SK-N-SH (cell line): Measurements from ENCODE around the gene MCRIP2. TPM values are rescaled to one million over a fixed set of nuclear protein-coding genes. Genes with fewer than 3 reads are reported as not detected.

Experiments used
- CTCF ChIA-PET: fragments of 300-600, 350-600 bp; formaldehyde crosslinking; extraction: SDS; loops from one replicate; lab custom pipeline; 2021; lab: Yijun Ruan, JAX
- POLR2A ChIA-PET: fragments of 350-600 bp; sonication (Branson Sonifier 250); formaldehyde crosslinking; extraction: SDS; loops from one replicate; lab custom pipeline; 2020; ENCODE audit warnings: antibody characterized with exemption, inconsistent platforms; lab: Yijun Ruan, JAX
- DNase-seq: peaks from one replicate; pipeline ENCODE4 v3.0.0; 2012
- H2AFZ ChIP-seq: fragments of 200-600 bp; sonication (generic); 2 replicates; pipeline ENCODE4 v1.8.1; 2016; ENCODE audit warnings: antibody characterized with exemption, mild to moderate bottlenecking, low read depth
- H3F3A ChIP-seq: fragments of 200-600 bp; sonication (generic); replicated peaks from 2 replicates; pipeline ENCODE3; 2016; ENCODE audit warnings: antibody characterized with exemption, mild to moderate bottlenecking; ENCODE audit not compliant: insufficient read depth
- H3K27ac ChIP-seq, 2 experiments: fragments of 200-500 bp in 1 of 2; fragments of 200-600 bp in 1 of 2; sonication (Bioruptor generic) in 1 of 2; sonication (generic), shearing (Covaris generic) in 1 of 2; 2 replicates each; pipeline versions ENCODE4 v1.5.1 to v1.6.1; 2014 to 2016; ENCODE audit warnings: low read depth in 2 of 2, inconsistent platforms in 1 of 2, low read length in 1 of 2, mild to moderate bottlenecking in 1 of 2, mixed read lengths in 1 of 2
- H3K27me3 ChIP-seq: fragments of 200-600 bp; sonication (generic), shearing (Covaris generic); 2 replicates; pipeline ENCODE4 v1.6.1; 2016; ENCODE audit warnings: mixed run types; ENCODE audit not compliant: insufficient read depth
- H3K36me3 ChIP-seq, 2 experiments: fragments of 200-500 bp in 1 of 2; fragments of 200-600 bp in 1 of 2; sonication (Bioruptor generic) in 1 of 2; sonication (generic) in 1 of 2; replicated peaks in 1 of 2; 2 replicates each; pipeline versions ENCODE3 to v1.5.1; 2014 to 2016; ENCODE audit warnings: low read length in 1 of 2, mild to moderate bottlenecking in 1 of 2; ENCODE audit not compliant: insufficient read depth in 2 of 2, control insufficient read depth in 1 of 2
- H3K4me1 ChIP-seq, 2 experiments: fragments of 200-500 bp in 1 of 2; fragments of 200-600 bp in 1 of 2; sonication (Bioruptor generic) in 1 of 2; sonication (generic), shearing (Covaris generic) in 1 of 2; 2 replicates each; pipeline versions ENCODE4 v1.5.1 to v1.6.1; 2014 to 2016; ENCODE audit warnings: low read depth in 1 of 2, low read length in 1 of 2, mixed run types in 1 of 2; ENCODE audit not compliant: insufficient read depth in 2 of 2, control insufficient read depth in 1 of 2
- H3K4me2 ChIP-seq: fragments of 200-600 bp; sonication (generic), shearing (Covaris generic); 2 replicates; pipeline ENCODE4 v1.6.1; 2017; ENCODE audit warnings: mixed run types
- H3K4me3 ChIP-seq, 2 experiments: fragments of 200-500 bp in 1 of 2; fragments of 200-600 bp in 1 of 2; sonication (Bioruptor generic) in 1 of 2; sonication (generic), shearing (Covaris generic) in 1 of 2; 2 replicates each; pipeline versions ENCODE4 v1.5.1 to v1.8.1; 2014 to 2016; ENCODE audit warnings: low read depth in 2 of 2, inconsistent platforms in 1 of 2, low read length in 1 of 2, mild to moderate bottlenecking in 1 of 2, mixed read lengths in 1 of 2, moderate library complexity in 1 of 2
- H3K79me2 ChIP-seq: fragments of 200-600 bp; sonication (generic); 2 replicates; pipeline ENCODE4 v1.8.1; 2017; ENCODE audit warnings: mild to moderate bottlenecking; ENCODE audit not compliant: insufficient read depth
- H3K9ac ChIP-seq: fragments of 200-600 bp; sonication (generic); 2 replicates; pipeline ENCODE4 v1.6.1; 2017; ENCODE audit warnings: mixed run types
- H3K9me2 ChIP-seq: fragments of 200-600 bp; sonication (generic); 2 replicates; pipeline ENCODE4 v1.6.1; 2017; ENCODE audit warnings: mixed run types
- H3K9me3 ChIP-seq: fragments of 200-600 bp; sonication (generic); 2 replicates; pipeline ENCODE4 v1.6.1; 2017; ENCODE audit warnings: mixed run types, mild to moderate bottlenecking, moderate library complexity
- H4K20me1 ChIP-seq: fragments of 200-600 bp; sonication (generic); 2 replicates; pipeline ENCODE4 v1.6.1; 2017; ENCODE audit warnings: mild to moderate bottlenecking, mixed run types; ENCODE audit not compliant: insufficient read depth
- EZH2phosphoT487 ChIP-seq: fragments of 200-600 bp; sonication (generic); IDR thresholded peaks from 2 replicates; pipeline ENCODE4 v1.6.1; 2017; ENCODE audit warnings: low read depth, mixed run types, mild to moderate bottlenecking, antibody characterized with exemption, moderate library complexity, borderline replicate concordance
- FOSL2 ChIP-seq: IDR thresholded peaks from 2 replicates; pipeline ENCODE4 v1.4.0; 2012; ENCODE audit warnings: low read depth, mild to moderate bottlenecking, moderate library complexity, borderline replicate concordance
- FOXJ3 ChIP-seq: sonication (generic); formaldehyde crosslinking; IDR thresholded peaks from 2 replicates; pipeline ENCODE4 v1.5.1; 2020; ENCODE audit warnings: mild to moderate bottlenecking, missing genetic modification reagents
- FOXM1 ChIP-seq: IDR thresholded peaks from 2 replicates; pipeline ENCODE4 v1.4.0; 2012; ENCODE audit warnings: low read depth, mild to moderate bottlenecking
- GATA2 ChIP-seq: sonication (generic); formaldehyde crosslinking; IDR thresholded peaks from 2 replicates; pipeline ENCODE4 v1.5.0; 2020; ENCODE audit warnings: mild to moderate bottlenecking, missing genetic modification reagents
- JUND ChIP-seq: IDR thresholded peaks from 2 replicates; pipeline ENCODE4 v1.4.0; 2012
- MEF2A ChIP-seq: IDR thresholded peaks from 2 replicates; pipeline ENCODE4 v1.4.0; 2012; ENCODE audit warnings: low read depth, borderline replicate concordance
- MXI1 ChIP-seq: IDR thresholded peaks from 2 replicates; pipeline ENCODE4 v1.6.1; 2012; ENCODE audit warnings: mild to moderate bottlenecking, low read depth, low read length, improper control_type of control experiment
- NFIC ChIP-seq: IDR thresholded peaks from 2 replicates; pipeline ENCODE4 v1.4.0; 2012; ENCODE audit warnings: borderline replicate concordance
- RAD21 ChIP-seq: IDR thresholded peaks from 2 replicates; pipeline ENCODE4 v1.6.1; 2012; ENCODE audit warnings: mild to moderate bottlenecking, low read length
- RCOR1 ChIP-seq: fragments of 150-350 bp; IDR thresholded peaks from 2 replicates; pipeline ENCODE4 v1.6.1; 2017; ENCODE audit warnings: antibody characterized with exemption, low read length
- RFX5 ChIP-seq: IDR thresholded peaks from 2 replicates; pipeline ENCODE4 v1.6.1; 2012; ENCODE audit warnings: mild to moderate bottlenecking, improper control_type of control experiment, low read length
- TEAD4 ChIP-seq: IDR thresholded peaks from 2 replicates; pipeline ENCODE4 v1.4.0; 2012; ENCODE audit warnings: mild to moderate bottlenecking, borderline replicate concordance; ENCODE audit not compliant: insufficient read depth
- WGBS: methylation state at CpG from one replicate; pipeline ENCODE4 v1.1.6; 2017; ENCODE audit warnings: low lambda C conversion rate; 5-methylcytosine and 5-hydroxymethylcytosine counted together
- polyA plus RNA-seq, 3 experiments: library from polyadenylated mRNA; depleted of rRNA; stranded (reverse); fragments of >200 nt; gene quantifications; 2 replicates each; pipeline ENCODE4 v1.2.3, GENCODE V29; 2012
- TF ChIP-seq, protein P1 (sequence below): fragments of 150-350 bp; IDR thresholded peaks from 2 replicates; pipeline ENCODE4 v1.6.1; 2016; ENCODE audit warnings: mild to moderate bottlenecking, low read depth, low read length
- TF ChIP-seq, protein P2 (sequence below): fragments of 150-350 bp; IDR thresholded peaks from 2 replicates; pipeline ENCODE4 v1.6.1; 2017; ENCODE audit warnings: antibody characterized with exemption, low read length, low read depth, borderline replicate concordance
- TF ChIP-seq, protein P3 (sequence below): IDR thresholded peaks from 2 replicates; pipeline ENCODE4; 2012

MCRIP2 gene
- polyA plus RNA-seq, 1 of the 3 experiments (the other 2 are of a cell fraction), result 36.9 TPM

DNA sequence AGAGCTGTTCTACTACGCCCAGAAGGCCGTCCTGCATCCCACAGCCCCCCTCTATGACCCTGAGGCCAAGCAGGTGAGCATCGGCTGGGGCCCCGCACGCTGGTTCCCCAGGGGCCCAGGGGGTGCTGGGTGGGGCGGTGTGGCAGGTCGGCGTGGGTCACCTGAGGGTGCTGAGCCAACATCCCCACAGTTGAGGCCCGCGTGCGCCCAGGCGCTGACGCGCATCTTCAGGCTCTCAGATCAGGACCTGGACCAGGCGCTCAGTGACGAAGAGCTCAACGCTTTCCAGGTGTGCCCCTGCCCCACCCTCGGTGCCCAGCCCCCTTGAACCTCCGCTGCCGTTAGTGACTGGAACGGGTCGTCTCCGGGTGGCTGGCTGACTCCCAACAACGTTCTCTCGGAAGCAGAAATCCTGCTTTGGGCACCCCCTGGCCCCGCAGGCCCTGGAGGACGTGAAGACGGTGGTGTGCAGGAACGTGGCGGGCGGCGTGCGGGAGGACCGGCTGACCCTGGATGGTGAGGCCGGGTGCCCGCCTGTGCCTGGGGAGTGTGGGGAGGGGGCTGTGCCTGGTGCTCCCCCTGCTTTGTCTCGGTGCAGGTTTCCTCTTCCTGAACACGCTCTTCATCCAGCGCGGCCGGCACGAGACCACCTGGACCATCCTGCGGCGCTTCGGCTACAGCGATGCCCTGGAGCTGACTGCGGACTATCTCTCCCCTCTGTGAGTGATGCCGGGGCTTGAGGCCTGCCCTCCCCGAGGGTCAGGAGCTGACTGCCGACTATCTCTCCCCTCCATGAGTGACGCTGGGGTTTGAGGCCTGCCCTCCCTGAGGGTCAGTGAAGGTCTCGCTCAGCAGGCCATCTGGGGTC is 29.1 kb downstream of the MCRIP2 start (continued):
- no peak for TF ChIP-seq TEAD4
- TF ChIP-seq FOSL2, result no peak
- no peak for TF ChIP-seq FOXM1
- TF ChIP-seq RFX5, result no peak
- TF ChIP-seq, all 33 proteins: peak for 0

DNA sequence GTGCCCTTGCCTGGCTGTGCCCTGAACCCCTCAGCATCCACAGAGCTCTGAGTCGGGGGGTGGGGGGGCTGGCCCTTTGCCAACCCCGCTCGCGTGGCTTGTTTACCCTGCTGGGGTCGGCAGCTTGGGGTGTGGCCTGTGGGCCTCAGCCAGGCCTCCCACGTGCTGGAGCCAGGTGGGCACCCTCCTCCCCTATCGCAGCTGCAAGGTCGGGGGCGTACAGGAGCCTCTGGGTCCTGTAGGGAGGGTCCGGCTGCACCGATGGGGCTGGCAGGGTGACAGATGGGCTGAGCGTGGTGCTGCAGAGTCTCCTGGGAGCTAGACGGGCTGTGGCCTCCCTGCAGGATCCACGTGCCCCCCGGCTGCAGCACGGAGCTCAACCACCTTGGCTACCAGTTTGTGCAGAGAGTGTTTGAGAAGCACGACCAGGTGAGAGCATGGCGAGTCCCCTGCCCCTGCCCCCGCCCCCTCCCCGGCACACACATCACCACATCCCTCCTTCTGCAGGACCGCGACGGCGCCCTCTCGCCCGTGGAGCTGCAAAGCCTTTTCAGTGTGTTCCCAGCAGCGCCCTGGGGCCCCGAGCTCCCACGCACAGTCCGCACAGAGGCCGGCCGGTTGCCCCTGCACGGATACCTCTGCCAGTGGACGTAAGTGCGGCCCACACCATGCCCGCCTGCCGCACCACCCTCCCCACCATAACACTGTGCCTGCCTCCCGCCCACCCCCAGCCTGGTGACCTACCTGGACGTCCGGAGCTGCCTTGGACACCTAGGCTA is 29.9 kb downstream of the MCRIP2 start:
- H3K27me3 ChIP-seq, result no peaks in the 10 kb centered on the region
- peaks cover 5 to 46% of the 10 kb centered on the region in 2 experiments for H3K36me3 ChIP-seq
- H3K4me2 ChIP-seq, result no peak overlapping the region
- 0 out of 2 replicates have a peak, but pooled peaks cover 6% of the 10 kb centered on the region for H4K20me1 ChIP-seq
- no peaks in the 10 kb centered on the region for H3K9me3 ChIP-seq
- ChIA-PET POLR2A (no interaction called here), CTCF (interaction anchor here (0.9 to 2.6 kb wide), 3 partner anchors 11 to 18 kb away, joined by 3 to 15 read pairs (median 3); partner anchors contain the start of gene WDR24)
- H3K27ac ChIP-seq, result no peak overlapping the region; a peak in 1 of 4 replicates
- no peak overlapping the region for H3K4me3 ChIP-seq
- no peak overlapping the region for H2AFZ ChIP-seq
- H3K9ac ChIP-seq, result no peak overlapping the region
- TF ChIP-seq GATA2 (CRISPR knock-in tag) (no peak), FOXM1 (no peak), FOXJ3 (CRISPR knock-in tag) (no peak), EZH2phosphoT487 (no peak), TEAD4 (no peak), MXI1 (no peak), MEF2A (no peak), RCOR1 (no peak), FOSL2 (no peak), JUND (no peak), RAD21 (no peak), RFX5 (no peak), NFIC (no peak)
- TF ChIP-seq, protein P1, sequence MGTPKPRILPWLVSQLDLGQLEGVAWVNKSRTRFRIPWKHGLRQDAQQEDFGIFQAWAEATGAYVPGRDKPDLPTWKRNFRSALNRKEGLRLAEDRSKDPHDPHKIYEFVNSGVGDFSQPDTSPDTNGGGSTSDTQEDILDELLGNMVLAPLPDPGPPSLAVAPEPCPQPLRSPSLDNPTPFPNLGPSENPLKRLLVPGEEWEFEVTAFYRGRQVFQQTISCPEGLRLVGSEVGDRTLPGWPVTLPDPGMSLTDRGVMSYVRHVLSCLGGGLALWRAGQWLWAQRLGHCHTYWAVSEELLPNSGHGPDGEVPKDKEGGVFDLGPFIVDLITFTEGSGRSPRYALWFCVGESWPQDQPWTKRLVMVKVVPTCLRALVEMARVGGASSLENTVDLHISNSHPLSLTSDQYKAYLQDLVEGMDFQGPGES, result no peak
- TF ChIP-seq, protein P2, sequence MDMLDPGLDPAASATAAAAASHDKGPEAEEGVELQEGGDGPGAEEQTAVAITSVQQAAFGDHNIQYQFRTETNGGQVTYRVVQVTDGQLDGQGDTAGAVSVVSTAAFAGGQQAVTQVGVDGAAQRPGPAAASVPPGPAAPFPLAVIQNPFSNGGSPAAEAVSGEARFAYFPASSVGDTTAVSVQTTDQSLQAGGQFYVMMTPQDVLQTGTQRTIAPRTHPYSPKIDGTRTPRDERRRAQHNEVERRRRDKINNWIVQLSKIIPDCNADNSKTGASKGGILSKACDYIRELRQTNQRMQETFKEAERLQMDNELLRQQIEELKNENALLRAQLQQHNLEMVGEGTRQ, result no peak
- TF ChIP-seq, protein P3, sequence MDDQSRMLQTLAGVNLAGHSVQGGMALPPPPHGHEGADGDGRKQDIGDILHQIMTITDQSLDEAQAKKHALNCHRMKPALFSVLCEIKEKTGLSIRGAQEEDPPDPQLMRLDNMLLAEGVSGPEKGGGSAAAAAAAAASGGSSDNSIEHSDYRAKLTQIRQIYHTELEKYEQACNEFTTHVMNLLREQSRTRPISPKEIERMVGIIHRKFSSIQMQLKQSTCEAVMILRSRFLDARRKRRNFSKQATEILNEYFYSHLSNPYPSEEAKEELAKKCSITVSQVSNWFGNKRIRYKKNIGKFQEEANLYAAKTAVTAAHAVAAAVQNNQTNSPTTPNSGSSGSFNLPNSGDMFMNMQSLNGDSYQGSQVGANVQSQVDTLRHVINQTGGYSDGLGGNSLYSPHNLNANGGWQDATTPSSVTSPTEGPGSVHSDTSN, result no peak
- no peaks in the 10 kb centered on the region for H3K9me2 ChIP-seq
- 97% methylated on average over 25 of the region's 40 CpGs for WGBS
- peaks cover 4% of the 10 kb centered on the region for H3F3A ChIP-seq
- no peak for DNase-seq
- peaks cover 0 to 22% of the 10 kb centered on the region in 2 experiments; a peak in 1 of 4 replicates for H3K4me1 ChIP-seq
- peaks cover 25% of the 10 kb centered on the region for H3K79me2 ChIP-seq
